Stimulated activated memory B cell treated with anti-CD40 and anti-IgM and Interleukin-4, amounts not matched to agents 10 μg/mL and 1 μg/mL and 100 μg/mL, for 72 hours (primary cell): Measurements from ENCODE around the gene CNTNAP2.

ENCODE experiments used
- ATAC-seq: fragments of 150-1000 bp; cut with Tn5 transposase; 2 replicates; pipeline ENCODE4 v1.10.0; 2021
- H3K27ac Mint-ChIP-seq: one replicate; pipeline ENCODE4 v1.8.0; 2022; ENCODE audit warnings: mild to moderate bottlenecking, mixed read lengths
- H3K27me3 Mint-ChIP-seq: one replicate; pipeline ENCODE4 v1.8.0; 2022; ENCODE audit warnings: mixed read lengths
- H3K36me3 Mint-ChIP-seq: one replicate; pipeline ENCODE4 v1.8.0; 2022; ENCODE audit warnings: mixed read lengths
- H3K4me1 Mint-ChIP-seq: one replicate; pipeline ENCODE4 v1.8.0; 2022; ENCODE audit warnings: mixed read lengths
- H3K4me3 Mint-ChIP-seq: one replicate; pipeline ENCODE4 v1.8.0; 2022; ENCODE audit warnings: mild to moderate bottlenecking, moderate library complexity, mixed read lengths
- H3K9me3 Mint-ChIP-seq: one replicate; pipeline ENCODE4 v1.8.0; 2022; ENCODE audit warnings: mixed read lengths

Gene CNTNAP2

DNA sequence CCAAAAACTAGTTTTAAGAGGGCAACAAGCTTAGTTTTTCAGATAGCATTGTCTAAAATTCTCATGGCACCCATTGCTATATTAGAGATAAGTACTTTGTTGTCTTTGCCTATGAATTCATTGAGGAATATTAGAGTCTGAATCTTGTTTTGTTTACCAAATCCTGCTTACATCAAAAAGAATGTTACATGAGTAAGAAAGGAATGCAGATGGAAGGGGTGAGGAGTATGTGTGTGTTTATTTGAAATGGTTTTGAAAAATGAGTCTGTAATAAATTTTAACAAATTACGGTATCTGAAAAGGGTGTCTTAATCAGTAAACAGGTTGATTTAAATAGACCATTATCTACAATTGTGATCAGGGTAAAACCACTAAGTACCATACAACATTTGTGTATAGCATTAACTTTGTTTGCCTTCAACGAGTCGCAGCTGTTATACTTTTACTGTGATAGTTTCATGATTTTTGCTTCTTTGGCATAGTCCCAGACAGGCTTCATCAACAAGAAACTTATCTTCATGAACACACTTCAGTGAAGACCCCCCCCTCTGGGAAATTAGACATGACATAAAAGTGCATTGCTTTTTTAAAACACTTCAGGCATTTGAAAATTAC is 1290.0 kb downstream of the CNTNAP2 start:
- peaks cover 8% of the 10 kb centered on the region for H3K9me3 Mint-ChIP-seq

GRCh38 chr7:147411096-147411495 is 1294.5 kb downstream of the CNTNAP2 start:
- no peak for ATAC-seq
- H3K36me3 Mint-ChIP-seq: no peaks in the 10 kb centered on the region
- no peaks in the 10 kb centered on the region for H3K27me3 Mint-ChIP-seq
- H3K9me3 Mint-ChIP-seq: peaks cover 15% of the 10 kb centered on the region
- no peak overlapping the region for H3K27ac Mint-ChIP-seq
- no peaks in the 10 kb centered on the region for H3K4me1 Mint-ChIP-seq
- H3K4me3 Mint-ChIP-seq: no peak overlapping the region

More for the DNA sequence above, 1290.0 kb downstream of the CNTNAP2 start:
- no peak for ATAC-seq
- Mint-ChIP-seq H3K27ac (no peak overlapping the region), H3K4me1 (no peaks in the 10 kb centered on the region), H3K4me3 (no peak overlapping the region), H3K27me3 (no peaks in the 10 kb centered on the region), H3K36me3 (no peaks in the 10 kb centered on the region)

GRCh38 chr7:147412109-147412508 is 1295.5 kb downstream of the CNTNAP2 start:
- Mint-ChIP-seq H3K4me1 (no peaks in the 10 kb centered on the region), H3K27ac (no peak overlapping the region), H3K36me3 (no peaks in the 10 kb centered on the region), H3K27me3 (no peaks in the 10 kb centered on the region), H3K9me3 (peaks cover 13% of the 10 kb centered on the region), H3K4me3 (no peak overlapping the region)
- ATAC-seq: no peak

GRCh38 chr7:147412782-147413556 is 1296.4 kb downstream of the CNTNAP2 start:
- Mint-ChIP-seq H3K9me3 (peaks cover 12% of the 10 kb centered on the region), H3K27ac (no peak overlapping the region), H3K4me3 (no peak overlapping the region), H3K27me3 (no peaks in the 10 kb centered on the region), H3K4me1 (no peaks in the 10 kb centered on the region), H3K36me3 (no peaks in the 10 kb centered on the region)
- ATAC-seq: no peak

GRCh38 chr7:147413557-147413870 is 1296.9 kb downstream of the CNTNAP2 start:
- no peaks in the 10 kb centered on the region for H3K27me3 Mint-ChIP-seq
- H3K27ac Mint-ChIP-seq: no peak overlapping the region
- H3K36me3 Mint-ChIP-seq: no peaks in the 10 kb centered on the region
- H3K9me3 Mint-ChIP-seq: peaks cover 10% of the 10 kb centered on the region
- no peaks in the 10 kb centered on the region for H3K4me1 Mint-ChIP-seq
- ATAC-seq: no peak
- H3K4me3 Mint-ChIP-seq: no peak overlapping the region

GRCh38 chr7:147415991-147416390 is 1299.4 kb downstream of the CNTNAP2 start:
- no peak overlapping the region for H3K4me3 Mint-ChIP-seq
- peaks cover 10% of the 10 kb centered on the region for H3K9me3 Mint-ChIP-seq
- H3K27me3 Mint-ChIP-seq: no peaks in the 10 kb centered on the region
- no peak overlapping the region for H3K27ac Mint-ChIP-seq
- no peak for ATAC-seq
- H3K4me1 Mint-ChIP-seq: no peaks in the 10 kb centered on the region
- no peaks in the 10 kb centered on the region for H3K36me3 Mint-ChIP-seq

DNA sequence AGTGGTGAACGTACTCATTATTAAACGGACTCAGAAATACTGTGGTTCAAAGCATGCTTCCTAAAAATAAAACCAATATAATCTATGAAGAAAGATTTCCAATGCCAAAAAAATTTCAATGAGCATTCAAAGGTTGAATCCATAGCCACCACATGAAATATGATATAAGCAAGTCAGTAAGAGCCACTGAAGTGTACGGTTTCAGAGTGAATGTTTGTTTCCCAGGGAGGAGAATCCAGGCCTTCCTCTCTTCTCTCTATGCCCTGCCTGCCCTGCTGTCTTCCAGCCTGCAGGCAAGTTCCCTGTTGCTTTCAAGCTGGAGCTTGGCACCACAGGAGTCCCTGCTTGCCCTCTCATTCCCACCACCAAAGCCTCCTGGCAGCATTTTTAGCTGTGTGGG is 1302.4 kb downstream of the CNTNAP2 start:
- H3K36me3 Mint-ChIP-seq: no peaks in the 10 kb centered on the region
- ATAC-seq: no peak
- H3K27ac Mint-ChIP-seq: no peak overlapping the region
- peaks cover 8% of the 10 kb centered on the region for H3K9me3 Mint-ChIP-seq
- H3K27me3 Mint-ChIP-seq: no peaks in the 10 kb centered on the region
- H3K4me1 Mint-ChIP-seq: no peaks in the 10 kb centered on the region
- H3K4me3 Mint-ChIP-seq: no peak overlapping the region

DNA sequence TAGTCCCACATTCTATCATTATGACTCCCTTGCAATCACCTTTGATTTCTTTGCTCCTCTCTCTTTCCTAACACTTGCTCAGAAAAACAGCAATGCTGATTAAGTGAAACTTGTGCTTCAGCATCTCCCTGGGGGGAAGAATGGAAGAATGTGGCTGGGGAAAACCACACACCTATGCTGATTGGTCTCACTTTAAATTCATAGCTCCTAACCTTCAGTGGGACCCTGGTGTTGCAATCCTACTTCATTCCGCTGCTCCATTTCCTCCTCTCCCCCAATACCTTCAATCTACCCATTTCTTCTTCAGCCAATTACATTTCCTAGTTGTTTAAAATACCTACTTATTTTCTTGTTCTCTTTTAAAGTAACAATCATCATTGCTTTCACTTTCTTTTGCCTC is 1307.3 kb downstream of the CNTNAP2 start:
- Mint-ChIP-seq H3K27me3 (no peaks in the 10 kb centered on the region), H3K9me3 (peaks cover 6% of the 10 kb centered on the region), H3K4me1 (no peaks in the 10 kb centered on the region), H3K27ac (no peak overlapping the region), H3K4me3 (no peak overlapping the region), H3K36me3 (no peaks in the 10 kb centered on the region)
- no peak for ATAC-seq

GRCh38 chr7:147428075-147428474 is 1311.5 kb downstream of the CNTNAP2 start:
- peaks cover 6% of the 10 kb centered on the region for H3K9me3 Mint-ChIP-seq
- no peaks in the 10 kb centered on the region for H3K36me3 Mint-ChIP-seq
- no peak overlapping the region for H3K27ac Mint-ChIP-seq
- no peak overlapping the region for H3K4me3 Mint-ChIP-seq
- H3K27me3 Mint-ChIP-seq: no peaks in the 10 kb centered on the region
- no peaks in the 10 kb centered on the region for H3K4me1 Mint-ChIP-seq
- ATAC-seq: no peak

DNA sequence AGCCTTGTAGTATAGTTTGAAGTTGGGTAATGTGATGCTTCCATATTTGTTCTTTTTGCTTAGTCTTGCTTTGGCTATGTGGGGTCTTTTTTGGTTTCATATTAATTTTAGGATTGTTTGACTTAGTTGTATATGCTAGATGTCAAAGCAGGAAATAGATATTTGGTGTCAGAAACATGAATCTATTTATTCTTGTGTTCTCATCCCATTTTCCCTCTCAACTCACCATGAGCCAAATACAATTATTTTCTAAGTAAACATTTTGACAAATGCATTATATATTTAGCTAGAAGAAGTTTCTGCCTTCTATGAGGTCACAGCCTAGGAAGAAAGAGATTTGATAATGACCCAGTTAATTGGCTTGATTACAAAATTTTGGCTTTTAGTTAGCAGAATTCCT is 1313.4 kb downstream of the CNTNAP2 start:
- H3K27me3 Mint-ChIP-seq: no peaks in the 10 kb centered on the region
- H3K9me3 Mint-ChIP-seq: peaks cover 6% of the 10 kb centered on the region
- ATAC-seq: no peak
- no peak overlapping the region for H3K4me3 Mint-ChIP-seq
- H3K36me3 Mint-ChIP-seq: no peaks in the 10 kb centered on the region
- no peaks in the 10 kb centered on the region for H3K4me1 Mint-ChIP-seq
- H3K27ac Mint-ChIP-seq: no peak overlapping the region

DNA sequence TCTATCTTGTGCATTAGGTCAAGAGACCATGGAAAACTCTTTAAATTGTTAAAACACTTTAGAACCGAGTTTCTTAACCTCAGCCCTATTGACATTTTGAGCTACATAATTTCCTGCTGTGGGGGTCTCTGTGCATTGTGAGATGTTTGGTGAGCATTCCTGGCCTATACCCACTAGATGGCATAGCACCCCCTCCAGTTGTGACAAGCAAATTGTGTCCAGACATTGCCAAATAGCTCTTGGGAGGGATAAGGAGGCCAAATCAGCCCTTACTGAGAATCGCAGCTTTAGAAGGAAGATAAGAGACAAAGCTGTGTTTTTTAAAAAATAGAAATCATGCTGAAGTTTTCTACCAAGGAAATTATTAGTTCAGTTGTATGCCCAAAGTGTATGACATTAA is 1315.5 kb downstream of the CNTNAP2 start:
- peaks cover 2% of the 10 kb centered on the region for H3K9me3 Mint-ChIP-seq
- no peaks in the 10 kb centered on the region for H3K27me3 Mint-ChIP-seq
- no peak for ATAC-seq
- no peaks in the 10 kb centered on the region for H3K36me3 Mint-ChIP-seq
- no peaks in the 10 kb centered on the region for H3K4me1 Mint-ChIP-seq
- H3K4me3 Mint-ChIP-seq: no peak overlapping the region
- H3K27ac Mint-ChIP-seq: no peak overlapping the region

DNA sequence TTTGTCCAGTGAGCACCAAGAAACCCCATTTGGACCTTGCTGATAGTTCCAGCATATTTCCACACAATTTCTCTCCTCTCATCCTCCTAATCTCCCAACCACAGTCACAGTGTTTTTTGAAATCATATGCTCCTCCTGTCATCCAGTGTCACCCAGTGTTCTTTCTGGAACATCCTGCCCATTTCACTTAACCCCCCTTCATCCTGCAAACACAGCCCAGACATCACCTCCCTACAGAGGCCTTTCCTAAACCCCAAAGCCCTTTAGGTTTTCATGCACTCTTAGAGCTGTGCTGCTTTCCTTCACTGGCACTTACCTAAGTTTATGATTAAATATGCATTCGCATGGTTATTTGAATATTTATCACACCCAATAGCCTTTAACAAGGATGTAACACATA is 1316.0 kb downstream of the CNTNAP2 start:
- H3K27ac Mint-ChIP-seq: no peak overlapping the region
- no peaks in the 10 kb centered on the region for H3K36me3 Mint-ChIP-seq
- no peaks in the 10 kb centered on the region for H3K4me1 Mint-ChIP-seq
- no peaks in the 10 kb centered on the region for H3K9me3 Mint-ChIP-seq
- no peak overlapping the region for H3K4me3 Mint-ChIP-seq
- H3K27me3 Mint-ChIP-seq: no peaks in the 10 kb centered on the region
- no peak for ATAC-seq

- ATAC-seq: no peak
- Mint-ChIP-seq H3K27me3 (no peaks in the 10 kb centered on the region), H3K4me1 (no peaks in the 10 kb centered on the region), H3K27ac (no peak overlapping the region), H3K4me3 (no peak overlapping the region), H3K9me3 (peaks cover 17% of the 10 kb centered on the region), H3K36me3 (no peaks in the 10 kb centered on the region)
Observed at GRCh38 chr7:147436718-147437117, 1320.1 kb downstream of the CNTNAP2 start.

DNA sequence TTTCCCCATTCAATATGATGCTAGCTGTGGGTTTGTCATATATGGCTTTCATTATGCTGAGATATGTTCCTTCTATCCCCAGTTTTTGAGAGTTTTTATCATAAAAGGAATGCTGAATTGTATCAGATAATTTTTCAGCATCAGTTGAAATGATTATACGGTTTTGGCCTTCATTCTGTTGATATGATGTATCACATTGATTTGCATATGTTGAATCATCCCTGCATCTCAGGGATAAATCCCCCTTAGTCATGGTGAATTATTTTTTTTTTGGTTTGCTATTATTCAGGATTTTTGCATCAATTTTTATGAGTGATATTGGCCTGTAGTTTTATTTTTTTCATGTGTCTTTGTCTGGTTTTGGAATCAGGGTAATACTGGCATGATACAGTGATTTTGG is 1321.6 kb downstream of the CNTNAP2 start:
- H3K4me1 Mint-ChIP-seq: no peaks in the 10 kb centered on the region
- ATAC-seq: no peak
- H3K9me3 Mint-ChIP-seq: peaks cover 24% of the 10 kb centered on the region
- H3K4me3 Mint-ChIP-seq: no peak overlapping the region
- no peaks in the 10 kb centered on the region for H3K27me3 Mint-ChIP-seq
- no peak overlapping the region for H3K27ac Mint-ChIP-seq
- H3K36me3 Mint-ChIP-seq: no peaks in the 10 kb centered on the region

DNA sequence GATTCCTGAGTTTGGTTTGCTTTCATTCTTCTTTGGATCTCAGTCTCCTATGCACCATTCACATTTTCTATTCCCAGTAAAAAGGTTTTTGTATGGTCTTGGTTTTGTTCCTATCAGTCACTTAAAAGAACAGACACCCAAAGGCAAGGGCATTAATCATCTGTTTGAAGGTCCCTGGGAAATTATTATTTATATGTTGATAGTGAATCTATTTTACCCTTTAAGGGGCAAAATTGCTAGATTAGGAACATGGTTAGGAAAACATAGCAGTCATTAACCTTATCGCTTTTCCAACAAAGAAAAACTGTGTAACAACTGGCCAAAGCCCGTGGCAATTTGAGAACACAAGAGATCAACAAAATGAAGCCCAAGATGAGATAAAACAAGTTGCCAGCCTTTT is 1327.3 kb downstream of the CNTNAP2 start:
- H3K9me3 Mint-ChIP-seq: peaks cover 25% of the 10 kb centered on the region
- no peak overlapping the region for H3K4me3 Mint-ChIP-seq
- H3K4me1 Mint-ChIP-seq: no peaks in the 10 kb centered on the region
- no peaks in the 10 kb centered on the region for H3K27me3 Mint-ChIP-seq
- H3K27ac Mint-ChIP-seq: no peak overlapping the region
- ATAC-seq: no peak
- H3K36me3 Mint-ChIP-seq: no peaks in the 10 kb centered on the region

GRCh38 chr7:147452816-147453215 is 1336.2 kb downstream of the CNTNAP2 start:
- no peak overlapping the region for H3K4me3 Mint-ChIP-seq
- peaks cover 3% of the 10 kb centered on the region for H3K9me3 Mint-ChIP-seq
- no peaks in the 10 kb centered on the region for H3K4me1 Mint-ChIP-seq
- no peaks in the 10 kb centered on the region for H3K36me3 Mint-ChIP-seq
- no peak overlapping the region for H3K27ac Mint-ChIP-seq
- no peaks in the 10 kb centered on the region for H3K27me3 Mint-ChIP-seq
- no peak for ATAC-seq
